ENCODE data around the gene KCNH3.

KCNH3 gene

GRCh38 chr12:49580572-49581535 is 42.0 kb downstream of the KCNH3 start:
- DNase-seq (ENCODE audit: low read depth) = peak; percentile 52
- no peak overlapping the region for H3K4me3 ChIP-seq (ENCODE audit: low read depth, low read length)
- TF ChIP-seq CTCF (IDR thresholded peaks at IDR 0.05; ENCODE audit: control insufficient read depth, extremely low read depth, insufficient read depth) = peak; percentile 86

- TF ChIP-seq CTCF (IDR thresholded peaks at IDR 0.05; ENCODE audit: control insufficient read depth, extremely low read depth, insufficient read depth) = no peak
- DNase-seq (ENCODE audit: low read depth) = no peak
- no peak overlapping the region for H3K4me3 ChIP-seq (ENCODE audit: low read depth, low read length)
Observed at GRCh38 chr12:49582201-49582600, 43.4 kb downstream of the KCNH3 start.

- H3K4me3 ChIP-seq (ENCODE audit: low read depth, low read length) = no peak overlapping the region
- DNase-seq (ENCODE audit: low read depth) = no peak
- TF ChIP-seq CTCF (IDR thresholded peaks at IDR 0.05; ENCODE audit: control insufficient read depth, extremely low read depth, insufficient read depth) = no peak
Observed at GRCh38 chr12:49582850-49583249, 44.0 kb downstream of the KCNH3 start.

GRCh38 chr12:49583366-49584094 is 44.7 kb downstream of the KCNH3 start:
- no peak for DNase-seq (ENCODE audit: low read depth)
- TF ChIP-seq CTCF (IDR thresholded peaks at IDR 0.05; ENCODE audit: control insufficient read depth, extremely low read depth, insufficient read depth) = no peak
- H3K4me3 ChIP-seq (ENCODE audit: low read depth, low read length) = no peak overlapping the region

- no peak for TF ChIP-seq CTCF (IDR thresholded peaks at IDR 0.05; ENCODE audit: control insufficient read depth, extremely low read depth, insufficient read depth)
- no peak for DNase-seq (ENCODE audit: low read depth)
Observed at GRCh38 chr12:49584591-49584990, 45.8 kb downstream of the KCNH3 start.

GRCh38 chr12:49585477-49586459 is 46.9 kb downstream of the KCNH3 start:
- H3K4me3 ChIP-seq (ENCODE audit: low read depth, low read length) = no peak overlapping the region
- no peak for DNase-seq (ENCODE audit: low read depth)
- no peak for TF ChIP-seq CTCF (IDR thresholded peaks at IDR 0.05; ENCODE audit: control insufficient read depth, extremely low read depth, insufficient read depth)

More at GRCh38 chr12:49584591-49584990, 45.8 kb downstream of the KCNH3 start:
- no peak overlapping the region for H3K4me3 ChIP-seq (ENCODE audit: low read depth, low read length)

Measured in LNCaP clone FGC (cell line).